ENCODE data around the gene HSD17B11.

GRCh38 chr4:87286970-87287369 lies 104.0 kb downstream of the HSD17B11 start:
- TF ChIP-seq CTCF (IDR thresholded peaks at IDR 0.05), result no peak
- TF ChIP-seq POLR2A (IDR thresholded peaks at IDR 0.05), result no peak

Measured in esophagus squamous epithelium (tissue), 4 donors.